Breast epithelium (tissue), 4 donors: ENCODE measurements around the gene PIAS1. TPM values are rescaled to one million over a fixed set of nuclear protein-coding genes. Genes with fewer than 3 reads are reported as not detected.

Experiments
- DNase-seq, 2 donors: peaks; one replicate each; pipeline ENCODE4 v3.0.0-alpha.2; 2019; ENCODE audit warnings: low spot score in 2 of 2
- H3K27ac ChIP-seq, 2 donors: fragments of 200-600 bp; sonication (generic) in 1 of 2; one replicate each; pipeline ENCODE4 v1.5.1; 2016 to 2019; ENCODE audit warnings: mild to moderate bottlenecking in 1 of 2
- H3K27me3 ChIP-seq, 2 donors: fragments of 200-600 bp; sonication (generic) in 1 of 2; one replicate each; pipeline versions ENCODE4 v1.5.1 to v1.6.0; 2017 to 2019; ENCODE audit warnings: control low read depth in 1 of 2, mild to moderate bottlenecking in 1 of 2
- H3K36me3 ChIP-seq: fragments of 200-600 bp; one replicate; pipeline ENCODE4 v1.5.1; 2019
- H3K4me1 ChIP-seq, 2 donors: fragments of 200-600 bp; sonication (generic); one replicate each; pipeline ENCODE4 v1.5.1; 2016 to 2019; ENCODE audit warnings: control low read depth in 1 of 2
- H3K4me3 ChIP-seq, 3 donors: fragments of 200-600 bp; sonication (generic); 1 replicate in 2 of 3; 2 replicates in 1 of 3; pipeline ENCODE4 v1.5.1; 2016 to 2019; ENCODE audit warnings: mild to moderate bottlenecking in 3 of 3, moderate library complexity in 2 of 3
- H3K9me3 ChIP-seq, 2 donors: fragments of 200-600 bp; sonication (generic) in 1 of 2; one replicate each; pipeline ENCODE4 v1.5.1; 2016 to 2019; ENCODE audit warnings: control low read depth in 1 of 2
- POLR2A ChIP-seq: fragments of 450-650 bp; IDR thresholded peaks from one replicate; pipeline ENCODE4 v1.6.1; 2016; ENCODE audit warnings: antibody characterized with exemption, mild to moderate bottlenecking, moderate library complexity
- POLR2AphosphoS5 ChIP-seq, 3 donors: sonication (generic); formaldehyde crosslinking; IDR thresholded peaks; one replicate each; pipeline ENCODE4 v1.6.1; 2017; ENCODE audit warnings: antibody characterized with exemption in 3 of 3
- intact Hi-C: fragments of 100-400 bp; cut with DNase I; formaldehyde crosslinking; loops from one replicate; pipeline ENCODE4 v1.15.1; 2023; ENCODE audit warnings: low total_unique reads
- total RNA-seq, 3 donors: library from RNA; depleted of rRNA; stranded (reverse); fragments of >200 nt; gene quantifications; one replicate each; pipeline ENCODE4 v1.1.0, GENCODE V29; 2016
- TF ChIP-seq, protein P1 (sequence below), 3 donors: fragments of 450-650 bp; IDR thresholded peaks; one replicate each; pipeline ENCODE4 v1.5.1; 2016 to 2017; ENCODE audit warnings: antibody characterized with exemption in 3 of 3, mild to moderate bottlenecking in 3 of 3, moderate library complexity in 3 of 3

PIAS1 gene
- total RNA-seq, 3 donors from 2014 or later: 43.9 to 77.4 (median 57.1) TPM

DNA sequence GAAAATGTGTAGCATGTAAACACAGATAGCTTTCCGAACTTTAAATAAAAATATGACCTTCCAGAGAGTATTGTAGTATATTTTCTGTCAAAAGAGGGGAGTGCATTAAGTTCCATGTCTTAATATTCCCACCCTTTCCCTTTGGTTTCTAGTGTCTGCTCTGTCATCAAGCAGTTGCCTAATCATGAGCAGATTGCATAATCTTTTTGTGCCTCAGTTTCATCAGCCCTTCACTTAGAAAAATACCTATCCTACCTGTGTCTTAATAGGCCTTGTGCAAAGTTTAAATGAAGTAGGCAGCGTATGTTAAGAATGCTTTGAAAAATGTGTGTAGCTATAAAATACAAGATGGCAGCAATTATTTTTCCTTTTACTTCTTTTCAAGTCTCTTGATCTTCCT, 98.2 kb downstream of the PIAS1 start:
- Histone ChIP-seq H3K27ac (no peak overlapping the region), H3K36me3 (no peaks in the 10 kb centered on the region), H3K27me3 (no peaks in the 10 kb centered on the region), H3K4me1 (no peaks in the 10 kb centered on the region), H3K9me3 (no peaks in the 10 kb centered on the region), H3K4me3 (no peak overlapping the region)
- TF ChIP-seq, protein P1, sequence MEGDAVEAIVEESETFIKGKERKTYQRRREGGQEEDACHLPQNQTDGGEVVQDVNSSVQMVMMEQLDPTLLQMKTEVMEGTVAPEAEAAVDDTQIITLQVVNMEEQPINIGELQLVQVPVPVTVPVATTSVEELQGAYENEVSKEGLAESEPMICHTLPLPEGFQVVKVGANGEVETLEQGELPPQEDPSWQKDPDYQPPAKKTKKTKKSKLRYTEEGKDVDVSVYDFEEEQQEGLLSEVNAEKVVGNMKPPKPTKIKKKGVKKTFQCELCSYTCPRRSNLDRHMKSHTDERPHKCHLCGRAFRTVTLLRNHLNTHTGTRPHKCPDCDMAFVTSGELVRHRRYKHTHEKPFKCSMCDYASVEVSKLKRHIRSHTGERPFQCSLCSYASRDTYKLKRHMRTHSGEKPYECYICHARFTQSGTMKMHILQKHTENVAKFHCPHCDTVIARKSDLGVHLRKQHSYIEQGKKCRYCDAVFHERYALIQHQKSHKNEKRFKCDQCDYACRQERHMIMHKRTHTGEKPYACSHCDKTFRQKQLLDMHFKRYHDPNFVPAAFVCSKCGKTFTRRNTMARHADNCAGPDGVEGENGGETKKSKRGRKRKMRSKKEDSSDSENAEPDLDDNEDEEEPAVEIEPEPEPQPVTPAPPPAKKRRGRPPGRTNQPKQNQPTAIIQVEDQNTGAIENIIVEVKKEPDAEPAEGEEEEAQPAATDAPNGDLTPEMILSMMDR (IDR thresholded peaks at IDR 0.05): no peak
- TF ChIP-seq POLR2AphosphoS5 (IDR thresholded peaks at IDR 0.05) (no peak), POLR2A (no peak)
- intact Hi-C loops: loop anchor here (5.0 to 10.0 kb wide), 2 partner anchors 288 to 820 kb away; no protein-coding TSS in a partner anchor
- no peak for DNase-seq

DNA sequence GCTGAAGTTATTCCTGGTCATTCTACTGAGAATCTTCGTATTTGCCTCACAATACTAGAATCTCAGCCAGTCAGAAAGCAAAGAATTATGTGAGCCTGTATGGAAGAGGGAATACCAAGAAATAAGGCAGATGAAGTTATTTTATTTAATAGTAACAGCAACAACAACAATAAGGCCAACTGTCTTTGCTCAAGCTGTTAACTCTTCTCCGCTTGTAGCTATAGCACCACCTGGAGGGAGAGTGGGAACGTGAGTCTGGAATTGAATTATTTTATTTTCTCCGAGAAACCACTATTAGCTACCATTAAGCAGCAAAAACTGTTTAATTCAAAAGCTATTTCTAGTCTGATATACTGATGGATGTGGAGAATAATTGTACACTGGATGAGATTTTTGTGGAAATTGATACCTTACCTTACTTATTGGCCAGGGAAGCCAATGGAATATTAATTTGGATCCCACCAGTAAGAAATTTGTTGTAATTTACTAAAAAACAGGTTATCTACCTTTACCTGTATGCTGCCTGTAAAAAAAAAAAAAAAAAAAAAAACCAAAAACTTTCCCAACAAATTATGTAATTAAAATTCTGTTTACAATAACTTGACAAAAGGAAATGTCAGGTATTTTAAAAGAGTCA, 100.9 kb downstream of the PIAS1 start:
- Histone ChIP-seq H3K4me1 (no peaks in the 10 kb centered on the region), H3K27ac (no peak overlapping the region), H3K9me3 (no peaks in the 10 kb centered on the region), H3K27me3 (no peaks in the 10 kb centered on the region), H3K36me3 (no peaks in the 10 kb centered on the region), H3K4me3 (no peak overlapping the region)
- intact Hi-C loops: loop anchor here (5.0 to 10.0 kb wide), 2 partner anchors 290 to 823 kb away; no protein-coding TSS in a partner anchor
- DNase-seq: no peak
- TF ChIP-seq, protein P1 (IDR thresholded peaks at IDR 0.05): peak; percentile 44 to 81 (median 70)
- no peak for TF ChIP-seq POLR2AphosphoS5 (IDR thresholded peaks at IDR 0.05)

DNA sequence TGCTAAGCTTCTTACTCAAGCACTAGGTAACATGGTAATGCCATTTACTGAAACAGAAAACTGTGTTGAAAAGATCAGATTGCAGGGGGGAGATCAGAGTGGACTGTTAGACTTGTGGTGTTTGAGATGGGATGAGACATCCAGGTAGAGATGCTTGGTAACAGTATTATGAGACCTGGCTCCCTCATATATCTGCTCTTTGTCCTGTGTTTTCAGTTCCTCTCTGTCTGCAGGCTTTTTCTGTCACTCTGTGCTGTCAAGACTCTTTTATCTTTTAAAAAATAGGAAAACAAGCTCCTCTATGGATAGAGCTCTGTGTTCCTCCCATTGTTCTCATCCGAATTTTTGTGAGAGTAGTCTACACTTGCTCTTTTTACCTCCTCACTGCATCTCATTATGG, 103.0 kb downstream of the PIAS1 start:
- Histone ChIP-seq H3K36me3 (no peaks in the 10 kb centered on the region), H3K9me3 (no peaks in the 10 kb centered on the region), H3K27me3 (no peaks in the 10 kb centered on the region), H3K4me3 (no peak overlapping the region), H3K4me1 (no peaks in the 10 kb centered on the region), H3K27ac (no peak overlapping the region)
- intact Hi-C loops: loop anchor here (10.0 kb wide), 1 partner anchor 292 kb away; no protein-coding TSS in a partner anchor
- TF ChIP-seq, protein P1 (IDR thresholded peaks at IDR 0.05): no peak
- no peak for TF ChIP-seq POLR2AphosphoS5 (IDR thresholded peaks at IDR 0.05)
- TF ChIP-seq POLR2A: no peak
- no peak for DNase-seq

DNA sequence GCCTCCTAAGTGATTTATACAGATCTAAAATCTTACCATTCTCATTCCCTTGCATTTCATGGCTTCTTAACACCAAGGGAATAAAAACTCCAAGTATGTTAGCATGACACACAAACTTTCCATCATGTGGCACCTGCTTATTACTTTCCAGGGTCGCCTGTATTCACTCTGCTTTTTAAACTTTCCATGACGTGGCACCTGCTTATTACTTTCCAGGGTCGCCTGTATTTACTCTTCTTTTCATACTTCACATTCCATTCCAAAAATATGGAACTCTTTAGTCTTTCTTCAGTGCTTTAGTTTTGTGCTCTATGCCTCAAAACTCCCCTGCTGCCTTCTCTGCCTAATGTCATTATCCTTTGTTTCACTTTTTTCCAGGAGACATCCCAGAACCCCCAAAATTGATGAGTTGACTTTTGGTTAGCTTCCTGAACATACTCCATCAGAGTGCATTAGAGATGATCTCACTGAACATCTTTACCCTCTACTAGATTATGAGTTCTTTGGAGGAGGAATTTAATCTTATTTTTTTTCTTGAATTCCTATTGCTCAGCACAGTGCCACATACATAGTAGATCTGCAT, 104.0 kb downstream of the PIAS1 start:
- no peak for DNase-seq
- H3K4me3 ChIP-seq: no peak overlapping the region

DNA sequence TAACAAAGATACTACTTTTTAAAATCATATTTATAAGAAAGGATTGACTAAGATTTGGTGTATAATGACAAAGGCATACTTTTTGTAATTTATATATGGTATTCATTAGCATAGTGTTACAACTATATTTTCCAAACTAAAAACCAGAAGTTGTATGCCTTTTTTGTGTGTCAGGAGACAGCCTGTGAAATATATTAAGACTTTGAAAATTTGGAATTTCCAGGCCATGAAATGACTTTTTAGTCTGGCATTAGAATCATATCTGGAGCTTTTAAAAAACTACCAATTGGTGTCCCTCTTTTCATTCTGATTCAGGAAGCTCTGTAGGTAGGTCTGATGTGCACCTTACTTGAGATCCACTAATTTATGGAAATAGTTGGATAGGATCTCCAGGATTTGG, 109.1 kb downstream of the PIAS1 start:
- Histone ChIP-seq H3K4me1 (no peaks in the 10 kb centered on the region), H3K27ac (no peak overlapping the region), H3K36me3 (no peaks in the 10 kb centered on the region), H3K27me3 (no peaks in the 10 kb centered on the region), H3K4me3 (no peak overlapping the region), H3K9me3 (no peaks in the 10 kb centered on the region)
- TF ChIP-seq POLR2AphosphoS5 (IDR thresholded peaks at IDR 0.05) (no peak), POLR2A (no peak)
- TF ChIP-seq, protein P1 (IDR thresholded peaks at IDR 0.05): no peak
- DNase-seq: no peak
- intact Hi-C loops: no loop called here

More for the DNA sequence above, 104.0 kb downstream of the PIAS1 start:
- Histone ChIP-seq H3K9me3 (no peaks in the 10 kb centered on the region), H3K36me3 (no peaks in the 10 kb centered on the region), H3K4me1 (no peaks in the 10 kb centered on the region), H3K27me3 (no peaks in the 10 kb centered on the region), H3K27ac (no peak overlapping the region)
- intact Hi-C loops: loop anchor here (10.0 kb wide), 1 partner anchor 293 kb away; no protein-coding TSS in a partner anchor
- TF ChIP-seq, protein P1 (IDR thresholded peaks at IDR 0.05): no peak
- TF ChIP-seq POLR2A: no peak
- no peak for TF ChIP-seq POLR2AphosphoS5 (IDR thresholded peaks at IDR 0.05)
